DMS79 (cell line): Measurements from ENCODE around the gene SYNDIG1.
A peak's percentile ranks its signal among the peaks of the same experiment; 100 is the strongest.
"Not testable (repeated sequence)": the region's sequence is repeated elsewhere in the genome, so short reads cannot be mapped to it uniquely, and the experiment has no call there.

Source experiments
- DNase-seq: peaks from one replicate; lab custom pipeline; 2025; lab: John Stamatoyannopoulos, UW

SYNDIG1 gene

DNA sequence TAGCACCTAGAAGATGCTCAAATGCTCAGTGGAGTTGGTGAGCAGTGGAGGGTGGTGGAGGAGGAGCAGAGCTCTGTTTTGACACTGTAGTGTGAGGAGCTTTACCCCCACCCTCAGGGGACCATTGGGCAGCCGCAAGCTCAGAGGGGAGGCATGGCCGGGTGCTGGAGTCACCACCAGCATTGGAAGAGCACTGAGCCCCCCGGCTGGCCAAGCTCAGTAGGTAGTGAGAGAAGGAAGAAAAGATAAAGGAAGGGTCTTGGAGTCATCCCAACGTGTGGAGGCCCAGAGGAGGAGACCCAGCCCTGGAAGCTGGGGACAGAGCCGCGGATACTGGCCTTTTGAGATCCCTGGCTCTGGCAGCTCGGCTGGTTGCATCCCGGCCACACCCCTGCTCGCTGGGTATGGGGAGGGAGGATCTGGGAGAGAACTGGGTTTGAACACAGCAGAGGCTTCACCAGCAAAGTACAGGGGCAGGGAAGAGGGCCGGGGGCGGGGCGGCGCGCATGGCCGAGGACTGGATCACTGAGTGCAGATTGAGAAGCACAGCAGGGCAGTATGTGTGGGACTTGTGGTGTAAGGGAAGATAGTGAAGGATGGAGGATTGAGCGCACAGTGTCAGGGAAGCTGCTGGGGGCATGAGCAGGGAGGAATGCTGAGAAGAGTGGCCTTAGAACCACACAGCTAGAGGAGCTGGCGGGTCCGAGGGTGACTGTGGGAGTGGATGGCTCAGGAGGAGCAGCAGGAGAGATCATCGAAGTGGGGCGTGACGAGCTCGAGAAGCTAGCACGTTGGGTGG is 24.4 kb downstream of the SYNDIG1 start:
- no peak for DNase-seq

- DNase-seq = no peak
These were observed 25.1 kb downstream of the SYNDIG1 start for GRCh38 chr20:24494460-24494920.

- DNase-seq = no peak
These were observed 25.8 kb downstream of the SYNDIG1 start for GRCh38 chr20:24495266-24495665.

DNA sequence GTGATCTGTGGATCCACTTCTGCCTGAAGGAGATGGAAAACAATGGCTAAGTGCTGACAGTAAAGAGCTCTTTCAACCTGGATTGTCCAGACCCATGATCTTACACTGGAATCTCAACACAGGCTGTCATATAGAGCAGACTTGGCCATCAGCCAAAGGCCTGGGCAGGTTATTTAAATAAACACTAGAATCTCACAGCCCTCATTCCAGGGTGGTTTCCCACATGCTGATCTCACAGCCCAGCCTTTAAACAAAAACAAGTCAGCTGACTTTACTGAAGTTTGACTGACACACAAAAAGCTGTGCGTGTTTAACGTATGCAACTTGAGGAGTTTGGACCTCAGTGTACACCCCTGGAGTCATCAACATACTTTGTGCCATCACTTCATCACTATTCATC is 28.4 kb downstream of the SYNDIG1 start:
- DNase-seq = peak; percentile 59

- DNase-seq = no peak
These were observed 29.2 kb downstream of the SYNDIG1 start for GRCh38 chr20:24498641-24499040.

- DNase-seq = no peak
These were observed 30.0 kb downstream of the SYNDIG1 start for GRCh38 chr20:24499472-24499871.

DNA sequence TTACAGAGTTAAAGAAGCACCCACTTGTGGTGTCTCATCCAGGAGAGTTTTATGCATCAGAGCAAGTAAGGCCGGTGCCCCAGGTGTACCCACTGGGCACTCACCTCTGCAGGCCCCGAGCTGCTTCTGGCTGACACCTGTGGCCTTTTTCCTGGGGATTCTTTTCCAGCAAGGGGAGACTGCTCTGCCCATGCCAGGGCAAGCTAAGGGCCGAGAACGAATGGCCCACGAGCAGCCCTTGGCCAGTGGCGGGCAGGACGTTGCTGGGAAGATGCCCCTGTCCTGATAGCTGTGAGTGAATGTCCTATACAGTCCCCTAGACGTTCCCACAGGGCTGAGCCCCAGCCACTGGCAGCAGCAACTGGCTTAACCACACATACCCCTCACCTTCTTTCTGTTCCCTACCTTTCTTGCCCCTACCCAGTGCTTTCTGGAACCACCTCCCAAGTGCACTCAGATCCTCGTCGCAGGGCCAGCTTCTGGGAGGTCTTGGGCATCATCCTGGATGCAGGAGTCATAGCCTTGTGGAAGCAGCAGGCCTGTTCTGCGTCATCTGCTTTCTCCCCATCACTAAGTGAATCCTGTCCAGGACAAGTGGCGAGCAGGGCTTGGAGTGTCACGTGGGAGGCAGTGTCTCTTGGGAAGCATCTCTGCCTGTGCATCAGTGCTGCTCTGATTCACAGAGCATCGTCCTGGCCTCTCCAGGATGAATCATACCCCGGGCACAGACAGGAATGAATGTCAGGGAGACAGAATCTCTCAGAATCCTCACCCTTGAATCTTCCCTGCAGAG is 32.5 kb downstream of the SYNDIG1 start:
- no peak for DNase-seq

- DNase-seq = no peak
These were observed 33.2 kb downstream of the SYNDIG1 start for GRCh38 chr20:24502661-24503060.

DNA sequence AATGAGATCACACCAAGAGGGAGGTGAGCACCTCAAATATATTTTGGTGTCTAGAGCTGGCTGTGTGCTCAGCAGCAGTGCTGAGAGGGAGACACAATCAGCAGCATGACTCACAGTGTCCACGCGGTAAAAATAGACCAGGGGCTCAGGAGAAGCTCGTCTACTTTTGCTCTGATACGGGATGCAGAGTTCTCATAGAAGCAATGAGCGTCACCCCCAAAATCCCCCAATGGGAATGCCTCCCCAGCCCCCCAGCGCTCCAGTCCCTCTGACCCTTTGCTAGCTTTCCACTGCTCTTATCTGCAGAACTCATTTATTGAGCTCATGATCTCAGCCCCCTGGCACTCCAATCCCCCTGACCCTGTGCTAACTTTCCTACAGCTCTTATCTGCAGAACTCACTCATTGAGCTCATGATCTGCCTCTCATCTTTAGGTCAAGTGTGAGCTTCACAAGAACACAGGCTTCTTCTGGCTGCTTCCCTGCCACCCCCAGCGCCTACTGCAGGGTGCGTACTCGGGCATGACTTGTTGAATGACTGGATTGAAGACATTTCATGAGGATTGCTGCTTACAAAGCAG is 34.0 kb downstream of the SYNDIG1 start:
- DNase-seq = no peak

- no peak for DNase-seq
These were observed 35.2 kb downstream of the SYNDIG1 start for GRCh38 chr20:24504331-24505285.

- no peak for DNase-seq
These were observed 36.7 kb downstream of the SYNDIG1 start for GRCh38 chr20:24506146-24506545.

DNA sequence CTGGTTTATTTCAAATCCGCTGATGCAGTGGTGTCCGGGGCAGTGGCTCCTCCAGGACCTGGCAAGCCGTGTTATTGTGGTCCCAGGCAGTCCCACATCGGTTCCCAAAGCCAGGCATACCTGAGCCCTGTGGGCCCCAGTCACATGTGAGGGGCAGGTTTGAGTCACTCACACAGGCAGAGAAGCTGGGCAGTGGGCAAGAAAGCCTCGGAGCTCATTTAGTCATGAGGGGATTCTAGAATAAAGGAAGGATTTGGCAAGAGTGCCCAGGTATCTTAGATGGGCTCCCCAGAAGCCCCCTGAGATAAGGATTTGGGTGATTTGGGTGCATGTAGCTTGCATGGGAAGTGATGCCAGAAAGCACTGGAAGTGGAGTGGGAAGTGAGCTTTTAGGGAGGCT is 37.3 kb downstream of the SYNDIG1 start:
- DNase-seq = no peak

DNA sequence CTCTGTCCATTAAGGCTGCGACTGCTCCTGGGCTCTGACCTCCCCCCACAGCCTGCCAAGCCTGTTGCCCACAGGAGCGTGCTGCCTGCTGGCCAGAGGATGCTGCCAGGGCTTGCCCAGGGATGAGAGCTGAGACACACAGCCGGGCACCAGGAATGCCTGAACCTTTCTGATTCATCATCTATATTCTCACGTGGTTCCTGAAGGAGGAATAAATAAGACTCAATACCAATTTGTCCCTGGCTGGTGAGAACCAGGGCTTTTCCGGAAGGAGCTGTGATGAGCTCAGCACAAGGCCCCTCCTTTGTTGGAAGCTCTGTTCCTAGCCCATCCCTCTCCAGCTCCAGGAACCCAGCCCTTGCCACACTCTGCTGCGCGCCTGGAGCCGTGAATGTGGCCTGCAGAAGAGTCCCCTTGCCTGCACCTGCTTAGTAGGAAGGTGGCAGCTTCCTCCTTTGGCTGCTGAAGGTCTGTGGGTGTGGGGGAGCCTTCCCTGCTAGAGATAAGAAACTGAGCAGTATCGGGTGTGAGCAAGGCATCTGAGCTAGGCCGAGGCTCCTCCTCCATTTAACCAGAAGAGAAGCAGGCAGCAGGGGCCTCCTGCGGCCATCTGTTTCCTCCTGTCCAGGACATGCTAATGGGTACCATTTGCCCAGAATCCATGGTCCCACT is 37.9 kb downstream of the SYNDIG1 start:
- DNase-seq = no peak

DNA sequence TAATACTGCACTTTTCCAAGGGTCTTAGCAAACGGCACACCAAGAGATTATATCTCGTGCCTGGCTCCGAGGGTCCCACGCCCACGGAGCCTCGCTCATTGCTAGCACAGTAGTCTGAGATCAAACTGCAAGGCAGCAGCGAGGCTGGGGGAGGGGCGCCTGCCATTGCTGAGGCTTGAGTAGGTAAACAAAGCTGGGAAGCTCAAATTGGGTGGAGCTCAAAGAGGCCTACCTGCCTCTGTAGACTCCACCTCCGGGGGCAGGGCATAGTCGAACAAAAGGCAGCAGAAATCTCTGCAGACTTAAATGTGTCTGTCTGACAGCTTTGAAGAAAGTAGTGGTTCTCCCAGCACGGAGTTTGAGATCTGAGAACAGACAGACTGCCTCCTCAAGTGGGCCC is 43.0 kb downstream of the SYNDIG1 start:
- DNase-seq = not testable (repeated sequence)

GRCh38 chr20:24518515-24518914 is 49.1 kb downstream of the SYNDIG1 start:
- no peak for DNase-seq

GRCh38 chr20:24519476-24519875 is 50.0 kb downstream of the SYNDIG1 start:
- no peak for DNase-seq

- no peak for DNase-seq
These were observed 51.6 kb downstream of the SYNDIG1 start for GRCh38 chr20:24521032-24521431.

GRCh38 chr20:24522452-24523330 is 53.3 kb downstream of the SYNDIG1 start:
- DNase-seq = no peak

DNA sequence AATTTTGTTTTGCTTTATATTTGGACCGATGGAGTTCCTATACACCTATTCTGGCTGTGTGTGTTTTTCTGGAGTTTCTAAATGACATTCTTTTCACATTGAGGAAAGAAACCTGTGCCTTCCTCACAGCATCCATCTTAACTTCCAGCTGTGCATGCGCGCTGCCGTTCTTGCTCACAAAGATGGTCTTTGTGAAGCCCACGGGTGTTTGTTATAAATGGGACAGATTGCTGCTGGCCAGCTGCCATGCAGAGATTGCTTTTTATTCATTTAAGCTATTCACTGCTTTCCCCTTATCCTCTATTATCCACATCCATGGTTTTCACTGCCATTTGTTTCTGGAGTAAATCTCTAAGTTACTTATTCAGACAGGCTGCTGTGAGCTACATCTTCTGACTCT is 54.2 kb downstream of the SYNDIG1 start:
- no peak for DNase-seq
